GM23338 (cell line): ENCODE data around the gene HHAT. TPM values are rescaled to one million over a fixed set of nuclear protein-coding genes. Genes with fewer than 3 reads are reported as not detected.

ENCODE experiments used
- ATAC-seq: fragments of 200-7000 bp; cut with Tn5 transposase; 3 replicates; pipeline ENCODE4 v1.9.1; 2020
- DNase-seq: peaks from one replicate; pipeline ENCODE4 v3.0.0-alpha.2; 2015; ENCODE audit warnings: low spot score
- H2AFZ ChIP-seq: fragments of 200-600 bp; sonication (generic); 2 replicates; pipeline ENCODE4 v1.8.0; 2016; ENCODE audit warnings: antibody characterized with exemption, mild to moderate bottlenecking, moderate library complexity
- H3F3A ChIP-seq: fragments of 200-600 bp; sonication (generic); replicated peaks from 2 replicates; pipeline ENCODE4 v1.8.0; 2017; ENCODE audit warnings: antibody characterized with exemption, mixed run types, low read depth
- H3K27ac ChIP-seq: fragments of 200-600 bp; sonication (generic); 2 replicates; pipeline ENCODE4 v1.6.1; 2016; ENCODE audit warnings: low read depth
- H3K27me3 ChIP-seq: fragments of 200-600 bp; sonication (generic); 2 replicates; pipeline ENCODE4 v1.8.0; 2016; ENCODE audit warnings: mild to moderate bottlenecking, mixed run types, moderate library complexity; ENCODE audit not compliant: insufficient read depth
- H3K36me3 ChIP-seq: fragments of 200-600 bp; sonication (generic); 2 replicates; pipeline ENCODE4 v1.8.0; 2016; ENCODE audit warnings: mild to moderate bottlenecking; ENCODE audit not compliant: insufficient read depth
- H3K4me1 ChIP-seq: fragments of 200-600 bp; sonication (generic); 2 replicates; pipeline ENCODE4 v1.8.0; 2016; ENCODE audit warnings: mild to moderate bottlenecking, moderate library complexity; ENCODE audit not compliant: insufficient read depth
- H3K4me2 ChIP-seq: fragments of 200-600 bp; sonication (generic); 2 replicates; pipeline ENCODE4 v1.7.1; 2017; ENCODE audit warnings: mixed run types
- H3K4me3 ChIP-seq: fragments of 200-600 bp; sonication (generic); 2 replicates; pipeline ENCODE4 v1.6.1; 2016; ENCODE audit warnings: mixed run types
- H3K79me2 ChIP-seq: fragments of 200-600 bp; sonication (generic); replicated peaks from 2 replicates; pipeline ENCODE4 v1.8.0; 2017; ENCODE audit warnings: mild to moderate bottlenecking; ENCODE audit not compliant: insufficient read depth
- H3K9me2 ChIP-seq: fragments of 200-600 bp; sonication (generic); 2 replicates; pipeline ENCODE4 v1.8.0; 2017; ENCODE audit not compliant: insufficient read depth
- H4K20me1 ChIP-seq: fragments of 200-600 bp; sonication (generic); replicated peaks from 2 replicates; pipeline ENCODE4 v1.8.0; 2017; ENCODE audit warnings: mild to moderate bottlenecking; ENCODE audit not compliant: insufficient read depth
- H3K27ac Mint-ChIP-seq: 2 replicates; pipeline ENCODE4 v1.8.0; 2020; ENCODE audit warnings: inconsistent platforms, mild to moderate bottlenecking, moderate library complexity, mixed read lengths
- H3K27me3 Mint-ChIP-seq: 3 replicates; pipeline ENCODE4 v1.8.0; 2022; ENCODE audit warnings: low read depth, mild to moderate bottlenecking, moderate library complexity, mixed read lengths, inconsistent platforms; ENCODE audit not compliant: insufficient read depth, poor library complexity
- H3K36me3 Mint-ChIP-seq: 3 replicates; pipeline ENCODE4 v1.8.0; 2021; ENCODE audit warnings: low read depth, mild to moderate bottlenecking, inconsistent platforms, moderate library complexity, mixed read lengths
- H3K4me1 Mint-ChIP-seq: 3 replicates; pipeline ENCODE4 v1.8.0; 2020; ENCODE audit warnings: mild to moderate bottlenecking, inconsistent platforms, mixed read lengths
- H3K4me3 Mint-ChIP-seq: 3 replicates; pipeline ENCODE4 v1.8.0; 2021; ENCODE audit warnings: moderate library complexity, mild to moderate bottlenecking, inconsistent platforms, mixed read lengths
- H3K9me3 Mint-ChIP-seq: 3 replicates; pipeline ENCODE4 v1.8.0; 2020; ENCODE audit warnings: moderate library complexity, mild to moderate bottlenecking, inconsistent platforms, mixed read lengths
- CREB1 ChIP-seq: fragments of 250-450 bp; sonication (Bioruptor Pico); IDR thresholded peaks from 2 replicates; pipeline ENCODE4 v1.5.0; 2020; ENCODE audit warnings: low read depth, mild to moderate bottlenecking, moderate library complexity
- EZH2 ChIP-seq: fragments of 200-600 bp; sonication (generic); IDR thresholded peaks from one replicate; pipeline ENCODE4 v1.8.0; 2017; ENCODE audit warnings: antibody characterized with exemption, mild to moderate bottlenecking, low read depth; ENCODE audit not compliant: unreplicated experiment
- EZH2phosphoT487 ChIP-seq: fragments of 200-600 bp; sonication (generic); IDR thresholded peaks from one replicate; pipeline ENCODE4 v1.8.1; 2018; ENCODE audit warnings: antibody characterized with exemption; ENCODE audit not compliant: unreplicated experiment
- JUNB ChIP-seq: IDR thresholded peaks from one replicate; pipeline ENCODE4 v1.6.1; 2016; ENCODE audit warnings: antibody characterized with exemption; ENCODE audit not compliant: unreplicated experiment
- NANOG ChIP-seq: IDR thresholded peaks from 2 replicates; pipeline ENCODE4 v1.6.1; 2016; ENCODE audit warnings: antibody characterized with exemption, borderline replicate concordance
- POLR2AphosphoS5 ChIP-seq: IDR thresholded peaks from 2 replicates; pipeline ENCODE4 v1.6.1; 2016; ENCODE audit warnings: antibody characterized with exemption, low read depth
- STAT1 ChIP-seq: IDR thresholded peaks from one replicate; pipeline ENCODE4 v1.6.1; 2016; ENCODE audit warnings: antibody characterized with exemption; ENCODE audit not compliant: unreplicated experiment
- ZNF114 ChIP-seq: fragments of 250-450 bp; sonication (Bioruptor Pico); IDR thresholded peaks from 2 replicates; pipeline ENCODE4 v1.5.0; 2020; ENCODE audit warnings: mild to moderate bottlenecking, moderate library complexity
- ZNF331 ChIP-seq: fragments of 250-450 bp; sonication (Bioruptor Pico); IDR thresholded peaks from 2 replicates; pipeline ENCODE4 v1.5.0; 2020; ENCODE audit warnings: low read depth, mild to moderate bottlenecking, moderate library complexity
- polyA plus RNA-seq: library from polyadenylated mRNA; unstranded; fragments of >200 nt; fragmentation: Nextera tagmentation; extraction: Ambion mirVana; gene quantifications from 2 replicates; pipeline ENCODE4 v1.2.1, GENCODE V29; 2016
- total RNA-seq: library from RNA; depleted of rRNA; stranded (reverse); fragments of >200 nt; shearing (Covaris generic); gene quantifications from 2 replicates; pipeline ENCODE4 v1.2.3, GENCODE V29; 2014
- TF ChIP-seq, protein P1 (sequence below): fragments of 250-450 bp; sonication (Bioruptor Pico); IDR thresholded peaks from 2 replicates; pipeline ENCODE4 v1.5.0; 2020; ENCODE audit warnings: mild to moderate bottlenecking, moderate library complexity
- TF ChIP-seq, protein P2 (sequence below): IDR thresholded peaks from 2 replicates; pipeline ENCODE4 v1.6.1; 2016; ENCODE audit warnings: antibody characterized with exemption
- TF ChIP-seq, protein P3 (sequence below), 2 experiments: fragments of 200-600 bp in 1 of 2; sonication (generic) in 1 of 2; conservative IDR thresholded peaks; 2 replicates each; pipeline versions ENCODE4 v1.5.1 to v1.6.1; 2016 to 2017; ENCODE audit warnings: antibody characterized with exemption in 2 of 2, low read depth in 2 of 2, mild to moderate bottlenecking in 2 of 2, moderate library complexity in 1 of 2
- TF ChIP-seq, protein P4 (sequence below): IDR thresholded peaks from one replicate; pipeline ENCODE4 v1.6.1; 2018; ENCODE audit warnings: antibody characterized with exemption; ENCODE audit not compliant: unreplicated experiment

Gene HHAT
- total and polyA plus RNA-seq, 2 experiments from 2014 or later, result 0.11 to 0.66 TPM

DNA sequence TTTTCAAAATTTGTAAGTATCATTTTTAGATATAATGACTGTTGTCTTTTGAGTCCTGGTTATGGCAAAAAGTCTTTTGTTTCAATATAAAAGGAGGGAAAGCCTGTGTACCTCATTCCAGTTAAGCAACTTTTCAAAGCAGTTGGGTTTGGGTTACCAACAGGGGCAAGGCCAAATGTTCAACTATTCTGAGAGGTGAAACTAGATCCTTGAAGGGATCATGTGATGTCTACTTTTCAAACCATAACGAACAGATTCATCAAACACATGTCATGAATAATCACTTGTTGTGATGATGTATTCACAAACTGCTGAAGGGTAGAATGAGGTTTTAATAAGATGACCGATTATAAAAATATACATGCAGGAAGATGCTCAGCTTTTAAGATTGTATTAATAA is 171.3 kb downstream of the HHAT start:
- no peaks in the 10 kb centered on the region for H3K9me2 ChIP-seq
- H3K4me1 ChIP-seq, result no peaks in the 10 kb centered on the region
- no peaks in the 10 kb centered on the region for H3K36me3 ChIP-seq
- no peaks in the 10 kb centered on the region for H3K36me3 Mint-ChIP-seq
- no peak overlapping the region for H3K4me2 ChIP-seq
- H4K20me1 ChIP-seq, result no peaks in the 10 kb centered on the region
- DNase-seq (no peak), ATAC-seq (no peak)
- H3K27ac ChIP-seq, result no peak overlapping the region
- H3K27ac Mint-ChIP-seq, result no peak overlapping the region
- no peaks in the 10 kb centered on the region for H3K27me3 ChIP-seq
- no peaks in the 10 kb centered on the region for H3K79me2 ChIP-seq
- H3F3A ChIP-seq, result no peaks in the 10 kb centered on the region
- H3K27me3 Mint-ChIP-seq, result no peaks in the 10 kb centered on the region
- H3K4me1 Mint-ChIP-seq, result 0 out of 3 replicates have a peak, but pooled peaks cover 5% of the 10 kb centered on the region
- H3K4me3 ChIP-seq, result no peak overlapping the region
- no peak overlapping the region for H3K4me3 Mint-ChIP-seq
- no peak for TF ChIP-seq EZH2phosphoT487
- TF ChIP-seq CREB1 (CRISPR knock-in tag), result no peak
- no peak for TF ChIP-seq ZNF114 (CRISPR knock-in tag)
- TF ChIP-seq, protein P1, sequence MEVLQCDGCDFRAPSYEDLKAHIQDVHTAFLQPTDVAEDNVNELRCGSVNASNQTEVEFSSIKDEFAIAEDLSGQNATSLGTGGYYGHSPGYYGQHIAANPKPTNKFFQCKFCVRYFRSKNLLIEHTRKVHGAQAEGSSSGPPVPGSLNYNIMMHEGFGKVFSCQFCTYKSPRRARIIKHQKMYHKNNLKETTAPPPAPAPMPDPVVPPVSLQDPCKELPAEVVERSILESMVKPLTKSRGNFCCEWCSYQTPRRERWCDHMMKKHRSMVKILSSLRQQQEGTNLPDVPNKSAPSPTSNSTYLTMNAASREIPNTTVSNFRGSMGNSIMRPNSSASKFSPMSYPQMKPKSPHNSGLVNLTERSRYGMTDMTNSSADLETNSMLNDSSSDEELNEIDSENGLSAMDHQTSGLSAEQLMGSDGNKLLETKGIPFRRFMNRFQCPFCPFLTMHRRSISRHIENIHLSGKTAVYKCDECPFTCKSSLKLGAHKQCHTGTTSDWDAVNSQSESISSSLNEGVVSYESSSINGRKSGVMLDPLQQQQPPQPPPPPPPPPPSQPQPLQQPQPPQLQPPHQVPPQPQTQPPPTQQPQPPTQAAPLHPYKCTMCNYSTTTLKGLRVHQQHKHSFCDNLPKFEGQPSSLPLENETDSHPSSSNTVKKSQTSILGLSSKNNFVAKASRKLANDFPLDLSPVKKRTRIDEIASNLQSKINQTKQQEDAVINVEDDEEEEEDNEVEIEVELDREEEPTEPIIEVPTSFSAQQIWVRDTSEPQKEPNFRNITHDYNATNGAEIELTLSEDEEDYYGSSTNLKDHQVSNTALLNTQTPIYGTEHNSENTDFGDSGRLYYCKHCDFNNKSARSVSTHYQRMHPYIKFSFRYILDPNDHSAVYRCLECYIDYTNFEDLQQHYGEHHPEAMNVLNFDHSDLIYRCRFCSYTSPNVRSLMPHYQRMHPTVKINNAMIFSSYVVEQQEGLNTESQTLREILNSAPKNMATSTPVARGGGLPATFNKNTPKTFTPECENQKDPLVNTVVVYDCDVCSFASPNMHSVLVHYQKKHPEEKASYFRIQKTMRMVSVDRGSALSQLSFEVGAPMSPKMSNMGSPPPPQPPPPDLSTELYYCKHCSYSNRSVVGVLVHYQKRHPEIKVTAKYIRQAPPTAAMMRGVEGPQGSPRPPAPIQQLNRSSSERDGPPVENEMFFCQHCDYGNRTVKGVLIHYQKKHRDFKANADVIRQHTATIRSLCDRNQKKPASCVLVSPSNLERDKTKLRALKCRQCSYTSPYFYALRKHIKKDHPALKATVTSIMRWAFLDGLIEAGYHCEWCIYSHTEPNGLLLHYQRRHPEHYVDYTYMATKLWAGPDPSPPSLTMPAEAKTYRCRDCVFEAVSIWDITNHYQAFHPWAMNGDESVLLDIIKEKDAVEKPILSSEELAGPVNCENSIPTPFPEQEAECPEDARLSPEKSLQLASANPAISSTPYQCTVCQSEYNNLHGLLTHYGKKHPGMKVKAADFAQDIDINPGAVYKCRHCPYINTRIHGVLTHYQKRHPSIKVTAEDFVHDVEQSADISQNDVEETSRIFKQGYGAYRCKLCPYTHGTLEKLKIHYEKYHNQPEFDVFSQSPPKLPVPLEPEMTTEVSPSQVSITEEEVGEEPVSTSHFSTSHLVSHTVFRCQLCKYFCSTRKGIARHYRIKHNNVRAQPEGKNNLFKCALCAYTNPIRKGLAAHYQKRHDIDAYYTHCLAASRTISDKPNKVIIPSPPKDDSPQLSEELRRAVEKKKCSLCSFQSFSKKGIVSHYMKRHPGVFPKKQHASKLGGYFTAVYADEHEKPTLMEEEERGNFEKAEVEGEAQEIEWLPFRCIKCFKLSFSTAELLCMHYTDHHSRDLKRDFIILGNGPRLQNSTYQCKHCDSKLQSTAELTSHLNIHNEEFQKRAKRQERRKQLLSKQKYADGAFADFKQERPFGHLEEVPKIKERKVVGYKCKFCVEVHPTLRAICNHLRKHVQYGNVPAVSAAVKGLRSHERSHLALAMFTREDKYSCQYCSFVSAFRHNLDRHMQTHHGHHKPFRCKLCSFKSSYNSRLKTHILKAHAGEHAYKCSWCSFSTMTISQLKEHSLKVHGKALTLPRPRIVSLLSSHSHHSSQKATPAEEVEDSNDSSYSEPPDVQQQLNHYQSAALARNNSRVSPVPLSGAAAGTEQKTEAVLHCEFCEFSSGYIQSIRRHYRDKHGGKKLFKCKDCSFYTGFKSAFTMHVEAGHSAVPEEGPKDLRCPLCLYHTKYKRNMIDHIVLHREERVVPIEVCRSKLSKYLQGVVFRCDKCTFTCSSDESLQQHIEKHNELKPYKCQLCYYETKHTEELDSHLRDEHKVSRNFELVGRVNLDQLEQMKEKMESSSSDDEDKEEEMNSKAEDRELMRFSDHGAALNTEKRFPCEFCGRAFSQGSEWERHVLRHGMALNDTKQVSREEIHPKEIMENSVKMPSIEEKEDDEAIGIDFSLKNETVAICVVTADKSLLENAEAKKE, result no peak
- no peak for TF ChIP-seq STAT1
- TF ChIP-seq JUNB, result no peak
- no peak for TF ChIP-seq POLR2AphosphoS5
- TF ChIP-seq, protein P2, sequence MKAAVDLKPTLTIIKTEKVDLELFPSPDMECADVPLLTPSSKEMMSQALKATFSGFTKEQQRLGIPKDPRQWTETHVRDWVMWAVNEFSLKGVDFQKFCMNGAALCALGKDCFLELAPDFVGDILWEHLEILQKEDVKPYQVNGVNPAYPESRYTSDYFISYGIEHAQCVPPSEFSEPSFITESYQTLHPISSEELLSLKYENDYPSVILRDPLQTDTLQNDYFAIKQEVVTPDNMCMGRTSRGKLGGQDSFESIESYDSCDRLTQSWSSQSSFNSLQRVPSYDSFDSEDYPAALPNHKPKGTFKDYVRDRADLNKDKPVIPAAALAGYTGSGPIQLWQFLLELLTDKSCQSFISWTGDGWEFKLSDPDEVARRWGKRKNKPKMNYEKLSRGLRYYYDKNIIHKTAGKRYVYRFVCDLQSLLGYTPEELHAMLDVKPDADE, result no peak
- TF ChIP-seq, protein P3, sequence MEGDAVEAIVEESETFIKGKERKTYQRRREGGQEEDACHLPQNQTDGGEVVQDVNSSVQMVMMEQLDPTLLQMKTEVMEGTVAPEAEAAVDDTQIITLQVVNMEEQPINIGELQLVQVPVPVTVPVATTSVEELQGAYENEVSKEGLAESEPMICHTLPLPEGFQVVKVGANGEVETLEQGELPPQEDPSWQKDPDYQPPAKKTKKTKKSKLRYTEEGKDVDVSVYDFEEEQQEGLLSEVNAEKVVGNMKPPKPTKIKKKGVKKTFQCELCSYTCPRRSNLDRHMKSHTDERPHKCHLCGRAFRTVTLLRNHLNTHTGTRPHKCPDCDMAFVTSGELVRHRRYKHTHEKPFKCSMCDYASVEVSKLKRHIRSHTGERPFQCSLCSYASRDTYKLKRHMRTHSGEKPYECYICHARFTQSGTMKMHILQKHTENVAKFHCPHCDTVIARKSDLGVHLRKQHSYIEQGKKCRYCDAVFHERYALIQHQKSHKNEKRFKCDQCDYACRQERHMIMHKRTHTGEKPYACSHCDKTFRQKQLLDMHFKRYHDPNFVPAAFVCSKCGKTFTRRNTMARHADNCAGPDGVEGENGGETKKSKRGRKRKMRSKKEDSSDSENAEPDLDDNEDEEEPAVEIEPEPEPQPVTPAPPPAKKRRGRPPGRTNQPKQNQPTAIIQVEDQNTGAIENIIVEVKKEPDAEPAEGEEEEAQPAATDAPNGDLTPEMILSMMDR (conservative IDR thresholded peaks at IDR 0.05; ENCODE audit: low read depth in 2 of 2), result no peak
- TF ChIP-seq, protein P4, sequence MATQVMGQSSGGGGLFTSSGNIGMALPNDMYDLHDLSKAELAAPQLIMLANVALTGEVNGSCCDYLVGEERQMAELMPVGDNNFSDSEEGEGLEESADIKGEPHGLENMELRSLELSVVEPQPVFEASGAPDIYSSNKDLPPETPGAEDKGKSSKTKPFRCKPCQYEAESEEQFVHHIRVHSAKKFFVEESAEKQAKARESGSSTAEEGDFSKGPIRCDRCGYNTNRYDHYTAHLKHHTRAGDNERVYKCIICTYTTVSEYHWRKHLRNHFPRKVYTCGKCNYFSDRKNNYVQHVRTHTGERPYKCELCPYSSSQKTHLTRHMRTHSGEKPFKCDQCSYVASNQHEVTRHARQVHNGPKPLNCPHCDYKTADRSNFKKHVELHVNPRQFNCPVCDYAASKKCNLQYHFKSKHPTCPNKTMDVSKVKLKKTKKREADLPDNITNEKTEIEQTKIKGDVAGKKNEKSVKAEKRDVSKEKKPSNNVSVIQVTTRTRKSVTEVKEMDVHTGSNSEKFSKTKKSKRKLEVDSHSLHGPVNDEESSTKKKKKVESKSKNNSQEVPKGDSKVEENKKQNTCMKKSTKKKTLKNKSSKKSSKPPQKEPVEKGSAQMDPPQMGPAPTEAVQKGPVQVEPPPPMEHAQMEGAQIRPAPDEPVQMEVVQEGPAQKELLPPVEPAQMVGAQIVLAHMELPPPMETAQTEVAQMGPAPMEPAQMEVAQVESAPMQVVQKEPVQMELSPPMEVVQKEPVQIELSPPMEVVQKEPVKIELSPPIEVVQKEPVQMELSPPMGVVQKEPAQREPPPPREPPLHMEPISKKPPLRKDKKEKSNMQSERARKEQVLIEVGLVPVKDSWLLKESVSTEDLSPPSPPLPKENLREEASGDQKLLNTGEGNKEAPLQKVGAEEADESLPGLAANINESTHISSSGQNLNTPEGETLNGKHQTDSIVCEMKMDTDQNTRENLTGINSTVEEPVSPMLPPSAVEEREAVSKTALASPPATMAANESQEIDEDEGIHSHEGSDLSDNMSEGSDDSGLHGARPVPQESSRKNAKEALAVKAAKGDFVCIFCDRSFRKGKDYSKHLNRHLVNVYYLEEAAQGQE, result no peak
- TF ChIP-seq ZNF331 (CRISPR knock-in tag), result no peak
- TF ChIP-seq NANOG, result no peak
- no peak for TF ChIP-seq EZH2
- H2AFZ ChIP-seq, result no peak overlapping the region
- no peaks in the 10 kb centered on the region for H3K9me3 Mint-ChIP-seq
